Effector memory CD4-positive, alpha-beta T cell (primary cell): Measurements from ENCODE around the gene LRRC8B.
"Not testable (repeated sequence)": the region's sequence is repeated elsewhere in the genome, so short reads cannot be mapped to it uniquely, and the experiment has no call there.

ENCODE experiments used
- DNase-seq, 3 donors: peaks; one replicate each; pipeline ENCODE4 v3.0.0-alpha.2; 2020
- H3K27ac ChIP-seq: 2 replicates; pipeline ENCODE4 v1.7.0; 2013; ENCODE audit warnings: mild to moderate bottlenecking, low read length, moderate library complexity; ENCODE audit not compliant: insufficient read depth, poor library complexity, severe bottlenecking
- H3K27me3 ChIP-seq: replicated peaks from 2 replicates; pipeline ENCODE4 v1.7.0; 2013; ENCODE audit warnings: mild to moderate bottlenecking, low read length; ENCODE audit not compliant: insufficient read depth, control insufficient read depth, poor library complexity, severe bottlenecking
- H3K36me3 ChIP-seq: 2 replicates; pipeline ENCODE4 v1.7.0; 2013; ENCODE audit warnings: mild to moderate bottlenecking, low read length, moderate library complexity; ENCODE audit not compliant: control insufficient read depth, insufficient read depth
- H3K4me1 ChIP-seq: 2 replicates; pipeline ENCODE4 v1.7.0; 2013; ENCODE audit warnings: low read length, mild to moderate bottlenecking; ENCODE audit not compliant: control insufficient read depth, insufficient read depth, poor library complexity, severe bottlenecking
- H3K4me3 ChIP-seq: 2 replicates; pipeline ENCODE4 v1.7.0; 2013; ENCODE audit warnings: low read length, low read depth, mild to moderate bottlenecking; ENCODE audit not compliant: insufficient read depth, poor library complexity, severe bottlenecking
- H3K9me3 ChIP-seq: 2 replicates; pipeline ENCODE4 v1.7.0; 2013; ENCODE audit warnings: mild to moderate bottlenecking, low read length, moderate library complexity; ENCODE audit not compliant: control insufficient read depth

Gene LRRC8B

GRCh38 chr1:89590341-89591080 is 65.9 kb downstream of the LRRC8B start:
- Histone ChIP-seq H3K36me3 (peaks cover 2% of the 10 kb centered on the region), H3K4me3 (no peak overlapping the region), H3K9me3 (no peaks in the 10 kb centered on the region), H3K27ac (no peak overlapping the region), H3K27me3 (no peaks in the 10 kb centered on the region), H3K4me1 (no peaks in the 10 kb centered on the region)
- no peak for DNase-seq

DNA sequence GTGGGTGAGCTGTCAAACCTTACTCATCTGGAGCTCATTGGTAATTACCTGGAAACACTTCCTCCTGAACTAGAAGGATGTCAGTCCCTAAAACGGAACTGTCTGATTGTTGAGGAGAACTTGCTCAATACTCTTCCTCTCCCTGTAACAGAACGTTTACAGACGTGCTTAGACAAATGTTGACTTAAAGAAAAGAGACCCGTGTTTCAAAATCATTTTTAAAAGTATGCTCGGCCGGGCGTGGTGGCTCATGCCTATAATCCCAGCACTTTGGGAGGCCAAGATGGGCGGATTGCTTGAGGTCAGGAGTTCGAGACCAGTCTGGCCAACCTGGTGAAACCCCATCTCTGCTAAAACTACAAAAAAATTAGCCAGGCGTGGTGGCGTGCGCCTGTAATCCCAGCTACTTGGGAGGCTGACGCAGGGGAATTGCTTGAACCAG is 68.3 kb downstream of the LRRC8B start:
- H3K4me1 ChIP-seq, DNase-seq, H3K9me3 ChIP-seq, H3K27me3 ChIP-seq, H3K36me3 ChIP-seq, H3K4me3 ChIP-seq, H3K27ac ChIP-seq: not testable (repeated sequence)

- H3K27ac ChIP-seq = no peak overlapping the region
- no peaks in the 10 kb centered on the region for H3K27me3 ChIP-seq
- no peak overlapping the region for H3K4me3 ChIP-seq
- H3K4me1 ChIP-seq = no peaks in the 10 kb centered on the region
- no peaks in the 10 kb centered on the region for H3K9me3 ChIP-seq
- H3K36me3 ChIP-seq = peaks cover 2% of the 10 kb centered on the region
- DNase-seq = no peak
Measured at GRCh38 chr1:89594096-89594740, 69.6 kb downstream of the LRRC8B start.

DNA sequence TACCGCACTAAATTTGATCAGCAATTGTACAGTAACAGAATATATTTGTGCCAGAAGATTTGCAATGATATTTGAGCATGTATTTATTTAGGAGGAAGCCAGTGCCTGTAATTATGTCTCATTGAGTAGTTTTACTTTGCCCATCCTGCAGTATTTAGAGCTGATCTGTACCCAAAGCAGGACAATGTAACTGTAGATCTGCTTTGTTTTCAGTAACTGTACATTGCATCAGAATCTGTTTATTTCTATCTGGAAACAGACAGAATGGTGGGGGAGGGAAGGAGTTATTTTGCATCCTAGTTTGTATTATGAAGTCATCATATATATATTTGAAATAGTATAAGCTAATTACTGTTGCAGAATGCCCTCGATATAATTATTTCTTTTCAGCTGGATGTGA is 72.1 kb downstream of the LRRC8B start:
- no peak for DNase-seq
- no peak overlapping the region for H3K4me3 ChIP-seq
- no peaks in the 10 kb centered on the region for H3K9me3 ChIP-seq

GRCh38 chr1:89598450-89599331 is 74.1 kb downstream of the LRRC8B start:
- H3K9me3 ChIP-seq = no peaks in the 10 kb centered on the region
- H3K36me3 ChIP-seq = no peaks in the 10 kb centered on the region
- no peak for DNase-seq
- H3K27ac ChIP-seq = no peak overlapping the region
- peaks cover 12% of the 10 kb centered on the region for H3K4me1 ChIP-seq
- H3K4me3 ChIP-seq = no peak overlapping the region
- H3K27me3 ChIP-seq = no peaks in the 10 kb centered on the region

More for the DNA sequence above, 72.1 kb downstream of the LRRC8B start:
- Histone ChIP-seq H3K27me3 (no peaks in the 10 kb centered on the region), H3K4me1 (no peaks in the 10 kb centered on the region), H3K27ac (no peak overlapping the region), H3K36me3 (peaks cover 2% of the 10 kb centered on the region)

DNA sequence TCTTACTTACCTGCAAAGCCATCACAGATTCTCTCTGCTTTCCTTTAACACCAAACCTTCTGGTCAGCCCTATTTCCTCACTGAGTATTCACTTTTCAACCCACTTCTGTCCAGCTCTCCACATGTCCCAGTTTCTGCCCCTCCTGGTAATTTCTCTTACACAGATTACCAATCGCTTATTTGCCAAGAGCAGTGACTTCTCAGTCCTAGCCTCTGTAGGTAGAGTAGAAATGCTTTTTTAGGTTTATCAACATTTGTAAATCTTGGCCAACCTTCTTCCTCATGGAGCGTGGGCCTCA is 74.7 kb downstream of the LRRC8B start:
- DNase-seq = no peak
- H3K9me3 ChIP-seq = no peaks in the 10 kb centered on the region
- no peak overlapping the region for H3K4me3 ChIP-seq
- no peaks in the 10 kb centered on the region for H3K36me3 ChIP-seq
- no peaks in the 10 kb centered on the region for H3K27me3 ChIP-seq
- H3K27ac ChIP-seq = no peak overlapping the region
- H3K4me1 ChIP-seq = peaks cover 18% of the 10 kb centered on the region

GRCh38 chr1:89600451-89601224 is 76.0 kb downstream of the LRRC8B start:
- H3K27ac ChIP-seq = no peak overlapping the region
- H3K4me3 ChIP-seq = no peak overlapping the region
- H3K27me3 ChIP-seq = no peaks in the 10 kb centered on the region
- DNase-seq = no peak
- peaks cover 31% of the 10 kb centered on the region for H3K4me1 ChIP-seq
- no peaks in the 10 kb centered on the region for H3K36me3 ChIP-seq
- no peaks in the 10 kb centered on the region for H3K9me3 ChIP-seq

DNA sequence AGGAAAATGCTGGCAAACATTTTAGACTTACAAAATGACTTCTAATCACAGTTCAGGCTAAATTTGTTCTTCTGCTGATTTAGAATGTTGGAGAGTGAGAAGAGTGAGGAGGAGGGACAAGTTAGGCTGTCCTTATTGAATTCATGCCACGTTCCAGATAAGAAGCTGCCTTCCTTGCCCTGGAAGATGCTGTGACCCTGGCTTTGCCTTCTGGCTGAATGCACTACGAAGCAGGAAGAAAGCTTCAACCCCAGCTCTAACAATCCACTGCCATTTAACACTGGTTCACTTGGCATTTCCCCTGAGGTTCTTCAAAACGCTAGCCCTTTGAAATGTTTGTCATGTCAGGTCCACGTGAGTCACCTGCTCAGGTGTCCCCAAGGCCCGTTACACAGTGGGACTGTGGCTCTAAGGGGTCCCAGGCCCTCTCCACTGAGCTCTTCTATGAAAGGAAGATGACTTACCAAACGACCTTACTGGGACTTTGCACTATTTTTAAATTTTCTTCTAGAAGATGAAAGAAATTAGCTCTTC is 78.3 kb downstream of the LRRC8B start:
- Histone ChIP-seq H3K4me1 (peaks cover 54% of the 10 kb centered on the region), H3K27ac (peak overlapping the region; percentile 91), H3K27me3 (no peaks in the 10 kb centered on the region), H3K4me3 (no peak overlapping the region), H3K36me3 (no peaks in the 10 kb centered on the region), H3K9me3 (no peaks in the 10 kb centered on the region)
- no peak for DNase-seq

- H3K36me3 ChIP-seq = no peaks in the 10 kb centered on the region
- H3K4me3 ChIP-seq = no peak overlapping the region
- peak overlapping the region; percentile 91 for H3K27ac ChIP-seq
- DNase-seq = no peak
- no peaks in the 10 kb centered on the region for H3K9me3 ChIP-seq
- H3K4me1 ChIP-seq = peaks cover 55% of the 10 kb centered on the region
- H3K27me3 ChIP-seq = no peaks in the 10 kb centered on the region
Measured at GRCh38 chr1:89603651-89604413, 79.2 kb downstream of the LRRC8B start.
